BJ (cell line): Measurements from ENCODE around the gene CAMSAP1. TPM values are rescaled to one million over a fixed set of nuclear protein-coding genes. Genes with fewer than 3 reads are reported as not detected.

Source experiments
- CTCF ChIA-PET: fragments of 350-600 bp; formaldehyde crosslinking; extraction: SDS; loops from one replicate; lab custom pipeline; 2021; ENCODE audit warnings: antibody characterized with exemption, inconsistent platforms; lab: Yijun Ruan, JAX
- POLR2A ChIA-PET: fragments of 300-600 bp; sonication (Branson Sonifier 250); formaldehyde crosslinking; extraction: SDS; loops from one replicate; lab custom pipeline; 2021; ENCODE audit warnings: antibody characterized with exemption; lab: Charles Lee
- DNase-seq: peaks from one replicate; pipeline ENCODE4 v3.0.0-alpha.2; 2011; ENCODE audit warnings: low read depth
- H3K27me3 ChIP-seq: 2 replicates; pipeline ENCODE4 v1.6.0; 2011; ENCODE audit warnings: low read length; ENCODE audit not compliant: control insufficient read depth, insufficient read depth
- H3K36me3 ChIP-seq: 2 replicates; pipeline ENCODE4 v1.5.1; 2011; ENCODE audit warnings: low read length; ENCODE audit not compliant: control insufficient read depth, insufficient read depth
- H3K4me3 ChIP-seq: 2 replicates; pipeline ENCODE4 v1.5.1; 2011; ENCODE audit warnings: low read depth, mild to moderate bottlenecking, control low read depth, low read length
- polyA plus RNA-seq: library from polyadenylated mRNA; depleted of rRNA; stranded (reverse); fragments of >200 nt; gene quantifications from 2 replicates; pipeline ENCODE4 v1.2.3, GENCODE V29; 2011
- TF ChIP-seq, protein P1 (sequence below): IDR thresholded peaks from 2 replicates; pipeline ENCODE4 v1.5.1; 2011; ENCODE audit warnings: low read depth, mild to moderate bottlenecking, control low read depth, inconsistent platforms, low read length, moderate library complexity; ENCODE audit not compliant: insufficient read depth

Gene CAMSAP1
- polyA plus RNA-seq, 1 experiment = 4.1 TPM

DNA sequence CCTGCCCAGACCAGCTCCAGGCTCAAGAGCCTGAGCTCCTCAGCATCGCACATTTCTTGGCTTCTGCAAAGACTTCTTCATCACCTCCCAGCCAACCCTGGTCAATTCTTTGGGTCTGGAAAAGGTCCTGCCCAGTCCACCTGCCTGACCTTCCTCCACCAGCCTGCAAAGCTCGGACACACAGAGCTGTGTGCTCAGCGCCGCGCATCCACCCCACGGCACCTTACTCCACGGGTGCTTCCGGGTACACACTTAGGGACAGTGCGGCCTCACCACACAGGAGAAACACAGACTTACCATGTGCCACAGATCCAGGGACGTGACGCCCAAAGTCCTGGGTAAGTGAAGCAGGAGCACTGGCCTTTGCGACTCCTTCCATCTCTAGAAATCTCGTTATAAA, 108.1 kb downstream of the CAMSAP1 start:
- ChIA-PET POLR2A (no interaction called here), CTCF (interaction anchor here (1.0 to 1.9 kb wide), 3 partner anchors 10 to 484 kb away, joined by 3 to 6 read pairs (median 4); no protein-coding TSS in a partner anchor)
- no peak for DNase-seq
- TF ChIP-seq, protein P1, sequence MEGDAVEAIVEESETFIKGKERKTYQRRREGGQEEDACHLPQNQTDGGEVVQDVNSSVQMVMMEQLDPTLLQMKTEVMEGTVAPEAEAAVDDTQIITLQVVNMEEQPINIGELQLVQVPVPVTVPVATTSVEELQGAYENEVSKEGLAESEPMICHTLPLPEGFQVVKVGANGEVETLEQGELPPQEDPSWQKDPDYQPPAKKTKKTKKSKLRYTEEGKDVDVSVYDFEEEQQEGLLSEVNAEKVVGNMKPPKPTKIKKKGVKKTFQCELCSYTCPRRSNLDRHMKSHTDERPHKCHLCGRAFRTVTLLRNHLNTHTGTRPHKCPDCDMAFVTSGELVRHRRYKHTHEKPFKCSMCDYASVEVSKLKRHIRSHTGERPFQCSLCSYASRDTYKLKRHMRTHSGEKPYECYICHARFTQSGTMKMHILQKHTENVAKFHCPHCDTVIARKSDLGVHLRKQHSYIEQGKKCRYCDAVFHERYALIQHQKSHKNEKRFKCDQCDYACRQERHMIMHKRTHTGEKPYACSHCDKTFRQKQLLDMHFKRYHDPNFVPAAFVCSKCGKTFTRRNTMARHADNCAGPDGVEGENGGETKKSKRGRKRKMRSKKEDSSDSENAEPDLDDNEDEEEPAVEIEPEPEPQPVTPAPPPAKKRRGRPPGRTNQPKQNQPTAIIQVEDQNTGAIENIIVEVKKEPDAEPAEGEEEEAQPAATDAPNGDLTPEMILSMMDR = no peak
- H3K36me3 ChIP-seq = no peaks in the 10 kb centered on the region
- no peaks in the 10 kb centered on the region; the same call in 1 of the 2 replicates for H3K27me3 ChIP-seq
- no peak overlapping the region for H3K4me3 ChIP-seq

DNA sequence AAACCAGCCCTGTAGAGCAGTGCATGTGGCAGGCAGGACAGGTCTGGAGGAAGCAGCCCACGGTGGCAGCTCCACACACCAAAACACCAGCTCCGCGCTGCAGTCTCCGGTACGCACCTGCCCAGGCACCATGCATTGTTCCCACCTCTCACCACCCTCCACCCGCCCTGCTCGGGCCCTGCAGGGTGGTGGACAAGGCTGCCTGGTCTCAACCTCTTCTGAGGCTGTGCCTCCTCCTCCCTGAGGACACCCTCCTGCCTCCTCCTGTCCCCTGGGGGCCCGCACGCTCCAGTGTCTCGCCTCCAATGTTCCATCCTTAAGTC, 109.1 kb downstream of the CAMSAP1 start:
- no peaks in the 10 kb centered on the region; the same call in 1 of the 2 replicates for H3K27me3 ChIP-seq
- no peak for DNase-seq
- H3K36me3 ChIP-seq = no peaks in the 10 kb centered on the region
- CTCF ChIA-PET = interaction anchor here (0.6 to 2.4 kb wide), 15 partner anchors 9 to 787 kb away, joined by 3 to 15 read pairs (median 4); no protein-coding TSS in a partner anchor
- POLR2A ChIA-PET = no interaction called here
- H3K4me3 ChIP-seq = no peak overlapping the region
- TF ChIP-seq, protein P1 = no peak

DNA sequence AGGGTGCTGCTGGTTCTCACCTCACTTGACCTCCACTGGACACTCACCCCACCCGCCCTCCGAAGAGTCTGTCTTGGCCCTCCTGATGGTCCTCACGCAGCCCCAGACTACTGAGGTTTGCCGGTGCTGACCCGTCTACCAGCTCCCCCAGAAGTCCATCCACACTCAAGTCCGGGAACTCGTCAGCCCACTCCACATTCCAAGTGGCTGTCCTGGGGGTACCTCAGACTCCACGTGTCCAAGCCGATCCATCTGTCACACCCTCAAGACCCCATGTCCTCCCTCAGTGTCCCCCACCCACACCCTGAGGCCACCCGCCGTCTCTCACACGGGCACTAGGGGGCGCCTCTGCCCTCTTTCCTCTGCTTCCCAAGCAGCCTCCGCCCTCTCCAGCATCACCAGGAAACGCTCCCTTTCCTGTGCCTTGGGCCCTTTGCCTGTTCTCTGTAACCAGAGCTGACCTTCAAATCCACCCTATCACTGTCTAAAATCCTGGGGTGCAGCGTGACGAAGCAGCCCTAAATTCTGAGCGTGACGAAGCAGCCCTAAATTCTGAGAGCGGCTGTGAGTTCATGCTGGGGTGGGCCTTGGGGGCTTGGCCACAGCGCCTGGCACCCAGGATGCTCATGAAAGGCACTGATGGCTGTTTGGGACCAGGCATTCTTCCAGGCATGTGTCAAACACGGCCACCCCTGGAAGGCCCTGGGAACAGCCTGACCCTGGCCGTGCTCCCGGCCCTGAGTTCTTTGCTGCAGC, 109.7 kb downstream of the CAMSAP1 start:
- Histone ChIP-seq H3K27me3 (no peaks in the 10 kb centered on the region; the same call in 1 of the 2 replicates), H3K4me3 (no peak overlapping the region), H3K36me3 (no peaks in the 10 kb centered on the region)
- POLR2A ChIA-PET = no interaction called here
- TF ChIP-seq, protein P1 = peak; percentile 88
- DNase-seq = no peak
- CTCF ChIA-PET = interaction anchor here (0.6 to 2.4 kb wide), 17 partner anchors 8 to 787 kb away, joined by 3 to 15 read pairs (median 4); no protein-coding TSS in a partner anchor

DNA sequence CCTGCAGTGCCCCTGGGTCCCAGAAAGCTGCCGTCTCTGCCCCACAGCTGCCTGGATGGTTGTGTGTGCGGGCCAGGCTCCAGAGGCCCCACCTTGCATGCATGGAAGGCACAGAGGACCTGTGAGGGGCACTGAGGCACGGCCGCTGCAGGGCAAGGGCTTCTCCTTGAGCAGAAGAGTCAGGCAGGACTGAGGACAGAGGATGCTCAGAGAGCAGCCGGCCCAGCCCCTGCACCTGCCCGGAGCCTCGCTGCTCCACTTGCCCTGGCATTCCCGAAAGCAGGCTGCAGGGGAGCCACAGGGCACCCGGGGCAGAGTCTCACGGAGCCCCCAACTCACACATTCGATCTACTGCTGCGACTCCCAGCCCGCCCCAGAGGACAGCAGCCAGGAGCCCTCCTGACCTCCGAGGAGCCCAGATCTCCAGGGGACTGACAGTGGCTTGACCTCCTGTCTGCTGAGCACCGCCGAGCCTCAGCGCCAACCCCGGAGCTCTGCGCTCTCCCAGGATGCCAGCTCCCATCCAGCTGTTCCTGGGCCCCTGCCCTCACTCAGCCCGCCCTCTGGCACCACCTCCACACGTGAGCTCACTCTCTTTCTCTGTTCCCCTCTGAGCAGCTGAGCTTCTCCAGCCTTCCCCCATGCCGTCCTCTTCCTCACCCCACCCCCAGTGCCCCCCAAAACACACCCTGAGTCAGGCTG, 110.4 kb downstream of the CAMSAP1 start:
- CTCF ChIA-PET = interaction anchor here (0.6 to 2.4 kb wide), 13 partner anchors 8 to 487 kb away, joined by 3 to 15 read pairs (median 4); no protein-coding TSS in a partner anchor
- DNase-seq = no peak
- TF ChIP-seq, protein P1 = no peak
- Histone ChIP-seq H3K4me3 (no peak overlapping the region), H3K36me3 (no peaks in the 10 kb centered on the region), H3K27me3 (no peaks in the 10 kb centered on the region; the same call in 1 of the 2 replicates)
- POLR2A ChIA-PET = no interaction called here

DNA sequence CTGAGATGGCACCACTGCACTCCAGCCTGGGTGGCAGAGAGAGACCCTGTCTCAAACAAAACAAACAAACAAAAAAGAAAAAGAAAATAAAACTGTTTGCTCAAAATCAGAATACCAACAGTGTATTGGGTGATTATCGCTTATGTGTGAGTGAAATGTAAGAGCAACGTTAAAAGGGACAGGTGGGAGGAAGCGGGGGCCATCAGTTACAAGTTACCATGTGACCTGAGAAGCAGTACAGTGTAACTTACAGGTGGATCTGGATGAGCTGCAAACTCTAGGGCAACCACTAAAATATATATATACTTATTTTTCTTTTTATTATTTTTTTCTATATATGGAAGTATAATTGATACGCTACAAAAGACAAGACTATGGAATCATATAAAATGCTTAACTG, 112.0 kb downstream of the CAMSAP1 start:
- H3K27me3 ChIP-seq = no peaks in the 10 kb centered on the region; the same call in 1 of the 2 replicates
- ChIA-PET CTCF (interaction anchor here (0.6 kb wide), 1 partner anchor 168 kb away, joined by 3 read pairs; no protein-coding TSS in a partner anchor), POLR2A (no interaction called here)
- TF ChIP-seq, protein P1 = no peak
- H3K4me3 ChIP-seq = no peak overlapping the region
- DNase-seq = no peak
- H3K36me3 ChIP-seq = no peaks in the 10 kb centered on the region
